Astrocyte of the cerebellum (primary cell): ENCODE results near the gene SLCO2B1.

ENCODE experiments used
- DNase-seq: peaks from one replicate; pipeline ENCODE4 v3.0.0-alpha.2; 2011; ENCODE audit warnings: low read depth
- H3K4me3 ChIP-seq: 2 replicates; pipeline ENCODE4 v1.5.1; 2011; ENCODE audit warnings: mild to moderate bottlenecking, low read depth, low read length, moderate library complexity
- CTCF ChIP-seq: IDR thresholded peaks from 2 replicates; pipeline ENCODE4 v1.5.1; 2012; ENCODE audit warnings: low read length, low read depth, moderate library complexity, mild to moderate bottlenecking; ENCODE audit errors: missing control alignments
- in situ Hi-C: cut with HindIII; loops from 2 replicates; pipeline ENCODE4 v1.10.0; 2017; ENCODE audit warnings: low sequenced_read_pairs

SLCO2B1 gene

GRCh38 chr11:75112200-75112599 lies 38.7 kb upstream of the SLCO2B1 start:
- no peak for TF ChIP-seq CTCF
- in situ Hi-C loops = no loop called here
- no peak overlapping the region for H3K4me3 ChIP-seq
- DNase-seq = no peak

- in situ Hi-C loops = no loop called here
- DNase-seq = no peak
- no peak overlapping the region for H3K4me3 ChIP-seq
- no peak for TF ChIP-seq CTCF
Observed at GRCh38 chr11:75113030-75113429, 37.9 kb upstream of the SLCO2B1 start.

GRCh38 chr11:75114465-75114864 lies 36.4 kb upstream of the SLCO2B1 start:
- no peak overlapping the region for H3K4me3 ChIP-seq
- in situ Hi-C loops = no loop called here

GRCh38 chr11:75118577-75118976 lies 32.3 kb upstream of the SLCO2B1 start:
- no peak for TF ChIP-seq CTCF
- DNase-seq = no peak
- in situ Hi-C loops = no loop called here

More at GRCh38 chr11:75114465-75114864, 36.4 kb upstream of the SLCO2B1 start:
- TF ChIP-seq CTCF = no peak
- no peak for DNase-seq

GRCh38 chr11:75126564-75126963 lies 24.3 kb upstream of the SLCO2B1 start:
- no peak for DNase-seq
- TF ChIP-seq CTCF = no peak
- in situ Hi-C loops = no loop called here
- H3K4me3 ChIP-seq = no peak overlapping the region

More at GRCh38 chr11:75118577-75118976, 32.3 kb upstream of the SLCO2B1 start:
- no peak overlapping the region for H3K4me3 ChIP-seq

- in situ Hi-C loops = no loop called here
- DNase-seq = no peak
- no peak overlapping the region for H3K4me3 ChIP-seq
- TF ChIP-seq CTCF = no peak
Observed at GRCh38 chr11:75132080-75132479, 18.8 kb upstream of the SLCO2B1 start.

- no peak for DNase-seq
- no peak for TF ChIP-seq CTCF
- H3K4me3 ChIP-seq = no peak overlapping the region
- in situ Hi-C loops = no loop called here
Observed at GRCh38 chr11:75133976-75134375, 16.9 kb upstream of the SLCO2B1 start.
